ENCODE data around the gene CHD8.
"Not testable (repeated sequence)": the region's sequence is repeated elsewhere in the genome, so short reads cannot be mapped to it uniquely, and the experiment has no call there.

GRCh38 chr14:21372814-21373213 is 83.1 kb downstream of the CHD8 start:
- not testable (repeated sequence) for TF ChIP-seq ESRRG (CRISPR knock-in tag; IDR thresholded peaks at IDR 0.05); ZFP30 (CRISPR knock-in tag; IDR thresholded peaks at IDR 0.05); CREB5 (CRISPR knock-in tag; IDR thresholded peaks at IDR 0.05; ENCODE audit: low read depth); PATZ1 (CRISPR knock-in tag; IDR thresholded peaks at IDR 0.05; ENCODE audit: borderline replicate concordance); ZFP3 (CRISPR knock-in tag; IDR thresholded peaks at IDR 0.05); GLIS3 (CRISPR knock-in tag; IDR thresholded peaks at IDR 0.05)
